SK-N-SH (cell line): ENCODE results near the gene SULF2. TPM values are rescaled to one million over a fixed set of nuclear protein-coding genes. Genes with fewer than 3 reads are reported as not detected.

ENCODE experiments used
- CTCF ChIA-PET: fragments of 300-600, 350-600 bp; formaldehyde crosslinking; extraction: SDS; loops from one replicate; lab custom pipeline; 2021; lab: Yijun Ruan, JAX
- POLR2A ChIA-PET: fragments of 350-600 bp; sonication (Branson Sonifier 250); formaldehyde crosslinking; extraction: SDS; loops from one replicate; lab custom pipeline; 2020; ENCODE audit warnings: antibody characterized with exemption, inconsistent platforms; lab: Yijun Ruan, JAX
- DNase-seq: peaks from one replicate; pipeline ENCODE4 v3.0.0; 2012
- H2AFZ ChIP-seq: fragments of 200-600 bp; sonication (generic); 2 replicates; pipeline ENCODE4 v1.8.1; 2016; ENCODE audit warnings: antibody characterized with exemption, mild to moderate bottlenecking, low read depth
- H3F3A ChIP-seq: fragments of 200-600 bp; sonication (generic); replicated peaks from 2 replicates; pipeline ENCODE3; 2016; ENCODE audit warnings: antibody characterized with exemption, mild to moderate bottlenecking; ENCODE audit not compliant: insufficient read depth
- H3K27ac ChIP-seq, 2 experiments: fragments of 200-500 bp in 1 of 2; fragments of 200-600 bp in 1 of 2; sonication (Bioruptor generic) in 1 of 2; sonication (generic), shearing (Covaris generic) in 1 of 2; 2 replicates each; pipeline versions ENCODE4 v1.5.1 to v1.6.1; 2014 to 2016; ENCODE audit warnings: low read depth in 2 of 2, inconsistent platforms in 1 of 2, low read length in 1 of 2, mild to moderate bottlenecking in 1 of 2, mixed read lengths in 1 of 2
- H3K27me3 ChIP-seq: fragments of 200-600 bp; sonication (generic), shearing (Covaris generic); 2 replicates; pipeline ENCODE4 v1.6.1; 2016; ENCODE audit warnings: mixed run types; ENCODE audit not compliant: insufficient read depth
- H3K36me3 ChIP-seq, 2 experiments: fragments of 200-500 bp in 1 of 2; fragments of 200-600 bp in 1 of 2; sonication (Bioruptor generic) in 1 of 2; sonication (generic) in 1 of 2; replicated peaks in 1 of 2; 2 replicates each; pipeline versions ENCODE3 to v1.5.1; 2014 to 2016; ENCODE audit warnings: low read length in 1 of 2, mild to moderate bottlenecking in 1 of 2; ENCODE audit not compliant: insufficient read depth in 2 of 2, control insufficient read depth in 1 of 2
- H3K4me1 ChIP-seq, 2 experiments: fragments of 200-500 bp in 1 of 2; fragments of 200-600 bp in 1 of 2; sonication (Bioruptor generic) in 1 of 2; sonication (generic), shearing (Covaris generic) in 1 of 2; 2 replicates each; pipeline versions ENCODE4 v1.5.1 to v1.6.1; 2014 to 2016; ENCODE audit warnings: low read depth in 1 of 2, low read length in 1 of 2, mixed run types in 1 of 2; ENCODE audit not compliant: insufficient read depth in 2 of 2, control insufficient read depth in 1 of 2
- H3K4me2 ChIP-seq: fragments of 200-600 bp; sonication (generic), shearing (Covaris generic); 2 replicates; pipeline ENCODE4 v1.6.1; 2017; ENCODE audit warnings: mixed run types
- H3K4me3 ChIP-seq, 2 experiments: fragments of 200-500 bp in 1 of 2; fragments of 200-600 bp in 1 of 2; sonication (Bioruptor generic) in 1 of 2; sonication (generic), shearing (Covaris generic) in 1 of 2; 2 replicates each; pipeline versions ENCODE4 v1.5.1 to v1.8.1; 2014 to 2016; ENCODE audit warnings: low read depth in 2 of 2, inconsistent platforms in 1 of 2, low read length in 1 of 2, mild to moderate bottlenecking in 1 of 2, mixed read lengths in 1 of 2, moderate library complexity in 1 of 2
- H3K79me2 ChIP-seq: fragments of 200-600 bp; sonication (generic); 2 replicates; pipeline ENCODE4 v1.8.1; 2017; ENCODE audit warnings: mild to moderate bottlenecking; ENCODE audit not compliant: insufficient read depth
- H3K9ac ChIP-seq: fragments of 200-600 bp; sonication (generic); 2 replicates; pipeline ENCODE4 v1.6.1; 2017; ENCODE audit warnings: mixed run types
- H3K9me2 ChIP-seq: fragments of 200-600 bp; sonication (generic); 2 replicates; pipeline ENCODE4 v1.6.1; 2017; ENCODE audit warnings: mixed run types
- H3K9me3 ChIP-seq: fragments of 200-600 bp; sonication (generic); 2 replicates; pipeline ENCODE4 v1.6.1; 2017; ENCODE audit warnings: mixed run types, mild to moderate bottlenecking, moderate library complexity
- H4K20me1 ChIP-seq: fragments of 200-600 bp; sonication (generic); 2 replicates; pipeline ENCODE4 v1.6.1; 2017; ENCODE audit warnings: mild to moderate bottlenecking, mixed run types; ENCODE audit not compliant: insufficient read depth
- CHD2 ChIP-seq: fragments of 150-350 bp; IDR thresholded peaks from 2 replicates; pipeline ENCODE4 v1.6.1; 2018; ENCODE audit warnings: low read length; ENCODE audit not compliant: partially characterized antibody
- EZH2phosphoT487 ChIP-seq: fragments of 200-600 bp; sonication (generic); IDR thresholded peaks from 2 replicates; pipeline ENCODE4 v1.6.1; 2017; ENCODE audit warnings: low read depth, mixed run types, mild to moderate bottlenecking, antibody characterized with exemption, moderate library complexity, borderline replicate concordance
- GABPA ChIP-seq: IDR thresholded peaks from 2 replicates; pipeline ENCODE4 v1.4.0; 2012; ENCODE audit warnings: low read depth, mild to moderate bottlenecking
- GATA2 ChIP-seq: sonication (generic); formaldehyde crosslinking; IDR thresholded peaks from 2 replicates; pipeline ENCODE4 v1.5.0; 2020; ENCODE audit warnings: mild to moderate bottlenecking, missing genetic modification reagents
- JUND ChIP-seq: IDR thresholded peaks from 2 replicates; pipeline ENCODE4 v1.4.0; 2012
- MAX ChIP-seq: IDR thresholded peaks from 2 replicates; pipeline ENCODE4 v1.4.0; 2012; ENCODE audit warnings: low read depth
- MXI1 ChIP-seq: IDR thresholded peaks from 2 replicates; pipeline ENCODE4 v1.6.1; 2012; ENCODE audit warnings: mild to moderate bottlenecking, low read depth, low read length, improper control_type of control experiment
- POLR2AphosphoS5 ChIP-seq: IDR thresholded peaks from 2 replicates; pipeline ENCODE4 v1.6.1; 2012; ENCODE audit warnings: low read depth, low read length
- RAD21 ChIP-seq: IDR thresholded peaks from 2 replicates; pipeline ENCODE4 v1.6.1; 2012; ENCODE audit warnings: mild to moderate bottlenecking, low read length
- RFX5 ChIP-seq: IDR thresholded peaks from 2 replicates; pipeline ENCODE4 v1.6.1; 2012; ENCODE audit warnings: mild to moderate bottlenecking, improper control_type of control experiment, low read length
- RXRA ChIP-seq: IDR thresholded peaks from 2 replicates; pipeline ENCODE4 v1.4.0; 2012; ENCODE audit warnings: low read depth, mild to moderate bottlenecking, borderline replicate concordance
- SIN3A ChIP-seq: IDR thresholded peaks from 2 replicates; pipeline ENCODE4 v1.6.1; 2012; ENCODE audit warnings: low read depth, mild to moderate bottlenecking, low read length, moderate library complexity, borderline replicate concordance
- TAF1 ChIP-seq: IDR thresholded peaks from 2 replicates; pipeline ENCODE4 v1.6.1; 2012; ENCODE audit warnings: low read depth, mild to moderate bottlenecking, low read length, moderate library complexity, borderline replicate concordance
- USF1 ChIP-seq: IDR thresholded peaks from 2 replicates; pipeline ENCODE4 v1.4.0; 2012; ENCODE audit warnings: low read depth, borderline replicate concordance
- ZBTB33 ChIP-seq: IDR thresholded peaks from 2 replicates; pipeline ENCODE4 v1.4.0; 2012; ENCODE audit warnings: low read depth, borderline replicate concordance
- WGBS: methylation state at CpG from one replicate; pipeline ENCODE4 v1.1.6; 2017; ENCODE audit warnings: low lambda C conversion rate; 5-methylcytosine and 5-hydroxymethylcytosine counted together
- polyA plus RNA-seq, 3 experiments: library from polyadenylated mRNA; depleted of rRNA; stranded (reverse); fragments of >200 nt; gene quantifications; 2 replicates each; pipeline ENCODE4 v1.2.3, GENCODE V29; 2012
- TF ChIP-seq, protein P1 (sequence below): IDR thresholded peaks from 2 replicates; pipeline ENCODE4; 2012

Gene SULF2
- polyA plus RNA-seq, 1 of the 3 experiments (the other 2 are of a cell fraction) = 20.2 TPM

DNA sequence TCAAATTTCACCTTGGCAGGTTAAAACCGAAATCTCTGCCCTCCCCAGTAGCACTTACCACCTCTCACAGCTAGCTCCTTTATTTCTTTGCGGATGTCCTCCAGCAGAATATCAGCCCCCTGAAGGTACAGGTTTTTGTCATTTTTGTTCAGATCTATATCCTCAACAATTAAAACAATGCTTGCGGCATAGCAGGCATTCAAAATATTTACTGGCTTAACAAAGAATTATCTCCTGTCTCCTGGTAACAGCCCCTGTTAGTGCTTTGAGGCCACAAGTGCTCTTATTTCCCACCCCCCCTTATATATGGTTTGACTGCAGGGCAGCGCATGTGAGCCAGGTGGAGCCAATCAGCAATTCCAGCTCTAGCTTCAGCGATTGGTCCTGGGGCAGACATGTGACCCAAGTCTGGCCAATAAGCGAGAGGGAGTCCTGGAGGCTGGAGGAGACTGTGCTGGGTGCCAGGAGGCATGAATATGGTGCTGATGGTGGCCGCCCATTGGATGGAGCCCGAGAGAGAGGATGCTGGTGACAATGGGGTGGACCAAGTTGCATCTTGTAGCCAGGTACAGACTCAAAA, 21.0 kb downstream of the SULF2 start:
- WGBS = 70% methylated on average over 6 of the region's 8 CpGs
- CTCF ChIA-PET = no interaction called here
- no peaks in the 10 kb centered on the region for H4K20me1 ChIP-seq
- H3K27ac ChIP-seq = no peak overlapping the region
- no peaks in the 10 kb centered on the region for H3K79me2 ChIP-seq
- no peak overlapping the region for H3K9ac ChIP-seq
- H2AFZ ChIP-seq = no peak overlapping the region
- no peaks in the 10 kb centered on the region for H3K36me3 ChIP-seq
- no peak overlapping the region for H3K4me2 ChIP-seq
- no peaks in the 10 kb centered on the region for H3K27me3 ChIP-seq
- no peak overlapping the region for H3K4me3 ChIP-seq
- TF ChIP-seq RFX5 (no peak), EZH2phosphoT487 (no peak), USF1 (0 out of 2 replicates have a peak, but pooled peaks have one; percentile 42)
- POLR2A ChIA-PET = no interaction called here
- peaks cover 0 to 8% of the 10 kb centered on the region in 2 experiments; a peak in 1 of 4 replicates for H3K4me1 ChIP-seq
- no peaks in the 10 kb centered on the region for H3F3A ChIP-seq
- no peaks in the 10 kb centered on the region for H3K9me3 ChIP-seq
- peak; percentile 46 for DNase-seq
- no peaks in the 10 kb centered on the region for H3K9me2 ChIP-seq

GRCh38 chr20:47762699-47763268, 22.5 kb downstream of the SULF2 start:
- peak; percentile 42 for DNase-seq
- CTCF ChIA-PET = interaction anchor here (1.6 kb wide), 1 partner anchor 858 kb away, joined by 3 read pairs; no protein-coding TSS in a partner anchor
- H3K27me3 ChIP-seq = no peaks in the 10 kb centered on the region

GRCh38 chr20:47761482-47762047, 23.7 kb downstream of the SULF2 start:
- WGBS = 81% methylated on average over 11 of the region's 11 CpGs
- Histone ChIP-seq H3F3A (no peaks in the 10 kb centered on the region), H3K36me3 (no peaks in the 10 kb centered on the region), H3K9me2 (no peaks in the 10 kb centered on the region), H2AFZ (no peak overlapping the region), H4K20me1 (no peaks in the 10 kb centered on the region), H3K9ac (no peak overlapping the region), H3K27me3 (no peaks in the 10 kb centered on the region), H3K4me3 (no peak overlapping the region), H3K4me2 (no peak overlapping the region), H3K9me3 (no peaks in the 10 kb centered on the region), H3K27ac (no peak overlapping the region), H3K4me1 (peaks cover 0 to 5% of the 10 kb centered on the region in 2 experiments; a peak in 1 of 4 replicates), H3K79me2 (no peaks in the 10 kb centered on the region)
- ChIA-PET CTCF (interaction anchor here (1.1 to 1.6 kb wide), 2 partner anchors 859 to 876 kb away, joined by 3 read pairs; no protein-coding TSS in a partner anchor), POLR2A (no interaction called here)
- DNase-seq = no peak
- TF ChIP-seq JUND (no peak), GABPA (no peak), SIN3A (no peak), RAD21 (no peak), POLR2AphosphoS5 (no peak), TAF1 (no peak), CHD2 (no peak), GATA2 (CRISPR knock-in tag) (no peak), ZBTB33 (no peak), MAX (no peak), MXI1 (no peak)
- TF ChIP-seq, protein P1, sequence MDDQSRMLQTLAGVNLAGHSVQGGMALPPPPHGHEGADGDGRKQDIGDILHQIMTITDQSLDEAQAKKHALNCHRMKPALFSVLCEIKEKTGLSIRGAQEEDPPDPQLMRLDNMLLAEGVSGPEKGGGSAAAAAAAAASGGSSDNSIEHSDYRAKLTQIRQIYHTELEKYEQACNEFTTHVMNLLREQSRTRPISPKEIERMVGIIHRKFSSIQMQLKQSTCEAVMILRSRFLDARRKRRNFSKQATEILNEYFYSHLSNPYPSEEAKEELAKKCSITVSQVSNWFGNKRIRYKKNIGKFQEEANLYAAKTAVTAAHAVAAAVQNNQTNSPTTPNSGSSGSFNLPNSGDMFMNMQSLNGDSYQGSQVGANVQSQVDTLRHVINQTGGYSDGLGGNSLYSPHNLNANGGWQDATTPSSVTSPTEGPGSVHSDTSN = no peak

More at GRCh38 chr20:47762699-47763268, 22.5 kb downstream of the SULF2 start:
- Histone ChIP-seq H2AFZ (no peak overlapping the region), H3K79me2 (no peaks in the 10 kb centered on the region), H3K9me3 (no peaks in the 10 kb centered on the region), H3K9me2 (no peaks in the 10 kb centered on the region), H4K20me1 (no peaks in the 10 kb centered on the region), H3F3A (no peaks in the 10 kb centered on the region), H3K27ac (no peak overlapping the region), H3K4me2 (no peak overlapping the region), H3K36me3 (no peaks in the 10 kb centered on the region), H3K4me1 (peaks cover 0 to 5% of the 10 kb centered on the region in 2 experiments; a peak in 1 of 4 replicates), H3K4me3 (no peak overlapping the region), H3K9ac (no peak overlapping the region)
- POLR2A ChIA-PET = interaction anchor here (0.5 kb wide), 1 partner anchor 824 kb away, joined by 3 read pairs; no protein-coding TSS in a partner anchor
- TF ChIP-seq CHD2 (no peak), TAF1 (no peak), EZH2phosphoT487 (no peak), RXRA (no peak)
- 46% methylated on average over 11 of the region's 13 CpGs for WGBS
